ENCODE data around the gene DNMT3A. TPM values are rescaled to one million over a fixed set of nuclear protein-coding genes. Genes with fewer than 3 reads are reported as not detected.

Gene DNMT3A
- total RNA-seq, 1 donor = 18.5 TPM

GRCh38 chr2:25252291-25253152 is 89.2 kb downstream of the DNMT3A start:
- Histone ChIP-seq H3K4me3 (ENCODE audit: low read length) (peak overlapping the region; percentile 42), H3K9me3 (ENCODE audit: low read depth, low read length) (no peaks in the 10 kb centered on the region), H3K4me1 (ENCODE audit: insufficient read depth, low read length) (peaks cover 19% of the 10 kb centered on the region), H3K27me3 (ENCODE audit: insufficient read depth, low read length) (no peaks in the 10 kb centered on the region)

GRCh38 chr2:25251422-25252273 is 90.1 kb downstream of the DNMT3A start:
- Histone ChIP-seq H3K4me1 (ENCODE audit: insufficient read depth, low read length) (peaks cover 19% of the 10 kb centered on the region), H3K27me3 (ENCODE audit: insufficient read depth, low read length) (no peaks in the 10 kb centered on the region), H3K9me3 (ENCODE audit: low read depth, low read length) (no peaks in the 10 kb centered on the region), H3K4me3 (ENCODE audit: low read length) (peak overlapping the region; percentile 42)

- peaks cover 19% of the 10 kb centered on the region for H3K4me1 ChIP-seq (ENCODE audit: insufficient read depth, low read length)
- no peaks in the 10 kb centered on the region for H3K27me3 ChIP-seq (ENCODE audit: insufficient read depth, low read length)
- H3K9me3 ChIP-seq (ENCODE audit: low read depth, low read length) = no peaks in the 10 kb centered on the region
- H3K4me3 ChIP-seq (ENCODE audit: low read length) = peak overlapping the region; percentile 42
Measured at GRCh38 chr2:25251071-25251421, 90.7 kb downstream of the DNMT3A start.

GRCh38 chr2:25250331-25251070 is 91.2 kb downstream of the DNMT3A start:
- no peaks in the 10 kb centered on the region for H3K27me3 ChIP-seq (ENCODE audit: insufficient read depth, low read length)
- no peaks in the 10 kb centered on the region for H3K9me3 ChIP-seq (ENCODE audit: low read depth, low read length)
- H3K4me3 ChIP-seq (ENCODE audit: low read length) = no peak overlapping the region
- H3K4me1 ChIP-seq (ENCODE audit: insufficient read depth, low read length) = peaks cover 19% of the 10 kb centered on the region

GRCh38 chr2:25249785-25250184 is 91.9 kb downstream of the DNMT3A start:
- no peaks in the 10 kb centered on the region for H3K9me3 ChIP-seq (ENCODE audit: low read depth, low read length)
- no peaks in the 10 kb centered on the region for H3K27me3 ChIP-seq (ENCODE audit: insufficient read depth, low read length)
- H3K4me1 ChIP-seq (ENCODE audit: insufficient read depth, low read length) = peaks cover 19% of the 10 kb centered on the region
- H3K4me3 ChIP-seq (ENCODE audit: low read length) = no peak overlapping the region

GRCh38 chr2:25247792-25248512 is 93.8 kb downstream of the DNMT3A start:
- no peaks in the 10 kb centered on the region for H3K27me3 ChIP-seq (ENCODE audit: insufficient read depth, low read length)
- H3K4me1 ChIP-seq (ENCODE audit: insufficient read depth, low read length) = peaks cover 18% of the 10 kb centered on the region
- no peak overlapping the region for H3K4me3 ChIP-seq (ENCODE audit: low read length)
- no peaks in the 10 kb centered on the region for H3K9me3 ChIP-seq (ENCODE audit: low read depth, low read length)

- H3K4me1 ChIP-seq (ENCODE audit: insufficient read depth, low read length) = peaks cover 12% of the 10 kb centered on the region
- no peak overlapping the region for H3K4me3 ChIP-seq (ENCODE audit: low read length)
- no peaks in the 10 kb centered on the region for H3K9me3 ChIP-seq (ENCODE audit: low read depth, low read length)
- H3K27me3 ChIP-seq (ENCODE audit: insufficient read depth, low read length) = no peaks in the 10 kb centered on the region
Measured at GRCh38 chr2:25246558-25247290, 95.0 kb downstream of the DNMT3A start.

- Histone ChIP-seq H3K9me3 (ENCODE audit: low read depth, low read length) (no peaks in the 10 kb centered on the region), H3K27me3 (ENCODE audit: insufficient read depth, low read length) (no peaks in the 10 kb centered on the region), H3K4me3 (ENCODE audit: low read length) (no peak overlapping the region), H3K4me1 (ENCODE audit: insufficient read depth, low read length) (peaks cover 6% of the 10 kb centered on the region)
Measured at GRCh38 chr2:25246001-25246400, 95.7 kb downstream of the DNMT3A start.

- no peaks in the 10 kb centered on the region for H3K4me1 ChIP-seq (ENCODE audit: insufficient read depth, low read length)
- H3K9me3 ChIP-seq (ENCODE audit: low read depth, low read length) = no peaks in the 10 kb centered on the region
- no peak overlapping the region for H3K4me3 ChIP-seq (ENCODE audit: low read length)
- no peaks in the 10 kb centered on the region for H3K27me3 ChIP-seq (ENCODE audit: insufficient read depth, low read length)
Measured at GRCh38 chr2:25245141-25245540, 96.6 kb downstream of the DNMT3A start.

- Histone ChIP-seq H3K4me3 (ENCODE audit: low read length) (no peak overlapping the region), H3K4me1 (ENCODE audit: insufficient read depth, low read length) (no peaks in the 10 kb centered on the region), H3K9me3 (ENCODE audit: low read depth, low read length) (no peaks in the 10 kb centered on the region), H3K27me3 (ENCODE audit: insufficient read depth, low read length) (no peaks in the 10 kb centered on the region)
Measured at GRCh38 chr2:25243995-25244394, 97.7 kb downstream of the DNMT3A start.

GRCh38 chr2:25241452-25241851 is 100.3 kb downstream of the DNMT3A start:
- Histone ChIP-seq H3K27me3 (ENCODE audit: insufficient read depth, low read length) (no peaks in the 10 kb centered on the region), H3K4me1 (ENCODE audit: insufficient read depth, low read length) (no peaks in the 10 kb centered on the region), H3K4me3 (ENCODE audit: low read length) (no peak overlapping the region), H3K9me3 (ENCODE audit: low read depth, low read length) (no peaks in the 10 kb centered on the region)

GRCh38 chr2:25240636-25241035 is 101.1 kb downstream of the DNMT3A start:
- Histone ChIP-seq H3K4me1 (ENCODE audit: insufficient read depth, low read length) (no peaks in the 10 kb centered on the region), H3K4me3 (ENCODE audit: low read length) (no peak overlapping the region), H3K9me3 (ENCODE audit: low read depth, low read length) (no peaks in the 10 kb centered on the region), H3K27me3 (ENCODE audit: insufficient read depth, low read length) (no peaks in the 10 kb centered on the region)

- Histone ChIP-seq H3K9me3 (ENCODE audit: low read depth, low read length) (no peaks in the 10 kb centered on the region), H3K4me3 (ENCODE audit: low read length) (no peak overlapping the region), H3K27me3 (ENCODE audit: insufficient read depth, low read length) (no peaks in the 10 kb centered on the region), H3K4me1 (ENCODE audit: insufficient read depth, low read length) (no peaks in the 10 kb centered on the region)
Measured at GRCh38 chr2:25238920-25239319, 102.8 kb downstream of the DNMT3A start.

- no peak overlapping the region for H3K4me3 ChIP-seq (ENCODE audit: low read length)
- no peaks in the 10 kb centered on the region for H3K27me3 ChIP-seq (ENCODE audit: insufficient read depth, low read length)
- H3K4me1 ChIP-seq (ENCODE audit: insufficient read depth, low read length) = no peaks in the 10 kb centered on the region
- H3K9me3 ChIP-seq (ENCODE audit: low read depth, low read length) = no peaks in the 10 kb centered on the region
Measured at GRCh38 chr2:25237764-25238163, 104.0 kb downstream of the DNMT3A start.
